A673 (cell line): ENCODE measurements around the gene SYT13. TPM values are rescaled to one million over a fixed set of nuclear protein-coding genes. Genes with fewer than 3 reads are reported as not detected.

Source experiments
- BruUV-seq: library from RNA; stranded (reverse); fragments of 400-500 nt; replicated peaks from 2 replicates; lab custom pipeline; 2021; lab: Mats Ljungman, UMichigan
- CTCF ChIA-PET: fragments of 300-600 bp; sonication (Branson Sonifier 250); formaldehyde crosslinking; loops from one replicate; lab custom pipeline; 2022; ENCODE audit warnings: antibody characterized with exemption; lab: Charles Lee
- POLR2A ChIA-PET: fragments of 300-600 bp; sonication (Branson Sonifier 250); formaldehyde crosslinking; loops from one replicate; lab custom pipeline; 2022; ENCODE audit warnings: antibody characterized with exemption; ENCODE audit not compliant: low non-redundant PET; lab: Charles Lee
- DNase-seq: peaks from one replicate; pipeline ENCODE4 v3.0.0-alpha.2; 2015; ENCODE audit warnings: low spot score
- H3K27ac ChIP-seq: fragments of 200-600 bp; sonication (generic); 2 replicates; pipeline ENCODE4 v1.5.1; 2016; ENCODE audit warnings: mixed run types, low read depth, mild to moderate bottlenecking, mixed read lengths, antibody characterized with exemption, low read length; ENCODE audit not compliant: poor library complexity, severe bottlenecking
- H3K27me3 ChIP-seq: fragments of 200-600 bp; sonication (generic); replicated peaks from 2 replicates; pipeline ENCODE4 v1.6.1; 2017; ENCODE audit warnings: mixed run types, low read depth, mild to moderate bottlenecking, mixed read lengths, antibody characterized with exemption, low read length; ENCODE audit not compliant: insufficient read depth, poor library complexity
- H3K36me3 ChIP-seq: fragments of 200-600 bp; sonication (generic); 2 replicates; pipeline ENCODE4 v1.6.1; 2016; ENCODE audit warnings: mixed run types, mild to moderate bottlenecking, mixed read lengths, antibody characterized with exemption, low read length; ENCODE audit not compliant: insufficient read depth, poor library complexity, severe bottlenecking
- H3K4me1 ChIP-seq: fragments of 200-600 bp; sonication (generic); 2 replicates; pipeline ENCODE4 v1.6.1; 2017; ENCODE audit warnings: mixed run types, mild to moderate bottlenecking, mixed read lengths, antibody characterized with exemption, low read length; ENCODE audit not compliant: insufficient read depth, poor library complexity, severe bottlenecking
- H3K4me3 ChIP-seq: fragments of 200-600 bp; sonication (generic); 2 replicates; pipeline ENCODE4 v1.5.1; 2016; ENCODE audit warnings: low read depth, mixed run types, mild to moderate bottlenecking, mixed read lengths, low read length; ENCODE audit not compliant: poor library complexity, severe bottlenecking
- H3K9me3 ChIP-seq: fragments of 200-600 bp; sonication (generic); 2 replicates; pipeline ENCODE4 v1.6.1; 2016; ENCODE audit warnings: mixed run types, low read depth, mild to moderate bottlenecking, mixed read lengths, antibody characterized with exemption, low read length; ENCODE audit not compliant: poor library complexity, severe bottlenecking
- CTCF ChIP-seq: fragments of 300-800, 200-600 bp; sonication (generic); conservative IDR thresholded peaks from 2 replicates; pipeline ENCODE4 v1.5.1; 2017; ENCODE audit warnings: low read depth, mild to moderate bottlenecking, antibody characterized with exemption, low read length, moderate library complexity, mixed read lengths
- EZH2 ChIP-seq: fragments of 200-600 bp; sonication (generic); IDR thresholded peaks from 2 replicates; pipeline ENCODE4 v1.6.1; 2017; ENCODE audit warnings: borderline replicate concordance, low read depth, mild to moderate bottlenecking, mixed read lengths, antibody characterized with exemption, low read length; ENCODE audit not compliant: poor library complexity, severe bottlenecking
- intact Hi-C: fragments of 100-400 bp; cut with micrococcal nuclease; formaldehyde crosslinking; loops from one replicate; pipeline ENCODE4 v1.10.0; 2022; ENCODE audit not compliant: unreplicated experiment
- total RNA-seq: library from RNA; stranded (reverse); gene quantifications from 2 replicates; pipeline ENCODE4 v1.2.3, GENCODE V29; 2021

Gene SYT13
- total RNA-seq, 1 experiment from 2014 or later = 0.30 TPM

GRCh38 chr11:45223496-45223895 is 62.6 kb downstream of the SYT13 start:
- POLR2A ChIA-PET = no interaction called here
- H3K4me3 ChIP-seq = no peak overlapping the region
- CTCF ChIA-PET = no interaction called here
- no TSS peak for BruUV-seq
- TF ChIP-seq EZH2 (no peak), CTCF (no peak)
- no peak overlapping the region for H3K27ac ChIP-seq
- H3K36me3 ChIP-seq = no peaks in the 10 kb centered on the region
- no peaks in the 10 kb centered on the region for H3K4me1 ChIP-seq
- DNase-seq = no peak
- intact Hi-C loops = no loop called here
- H3K27me3 ChIP-seq = no peaks in the 10 kb centered on the region
- no peaks in the 10 kb centered on the region for H3K9me3 ChIP-seq

- BruUV-seq = no TSS peak
- H3K4me3 ChIP-seq = no peak overlapping the region
These were observed 66.7 kb downstream of the SYT13 start for GRCh38 chr11:45219411-45219810.

GRCh38 chr11:45218705-45219104 is 67.4 kb downstream of the SYT13 start:
- no peaks in the 10 kb centered on the region for H3K4me1 ChIP-seq
- TF ChIP-seq EZH2 (no peak), CTCF (no peak)
- no peaks in the 10 kb centered on the region for H3K36me3 ChIP-seq
- no peaks in the 10 kb centered on the region for H3K27me3 ChIP-seq
- ChIA-PET POLR2A (no interaction called here), CTCF (no interaction called here)
- intact Hi-C loops = no loop called here
- no TSS peak for BruUV-seq
- no peak overlapping the region for H3K4me3 ChIP-seq
- no peaks in the 10 kb centered on the region for H3K9me3 ChIP-seq
- H3K27ac ChIP-seq = no peak overlapping the region
- no peak for DNase-seq

More at GRCh38 chr11:45219411-45219810, 66.7 kb downstream of the SYT13 start:
- ChIA-PET POLR2A (no interaction called here), CTCF (interaction anchor here (0.6 kb wide), 1 partner anchor 602 kb away, joined by 6 read pairs; no protein-coding TSS in a partner anchor)
- TF ChIP-seq EZH2 (no peak), CTCF (no peak)
- H3K36me3 ChIP-seq = no peaks in the 10 kb centered on the region
- H3K27me3 ChIP-seq = no peaks in the 10 kb centered on the region
- no peak for DNase-seq
- no peak overlapping the region for H3K27ac ChIP-seq
- intact Hi-C loops = no loop called here
- H3K4me1 ChIP-seq = no peaks in the 10 kb centered on the region
- H3K9me3 ChIP-seq = no peaks in the 10 kb centered on the region
